NCI-H748 treated with DMSO at 0.1 percent for 48 hours (cell line): ENCODE results near the gene NEK11.
A peak's percentile ranks its signal among the peaks of the same experiment; 100 is the strongest.
"Not testable (repeated sequence)": the region's sequence is repeated elsewhere in the genome, so short reads cannot be mapped to it uniquely, and the experiment has no call there.

Experiments
- DNase-seq: peaks from one replicate; lab custom pipeline; 2025; lab: John Stamatoyannopoulos, UW

Gene NEK11

GRCh38 chr3:131038326-131038725 lies 11.6 kb downstream of the NEK11 start:
- no peak for DNase-seq

- DNase-seq = not testable (repeated sequence)
Observed at GRCh38 chr3:131042271-131042985, 15.8 kb downstream of the NEK11 start.

GRCh38 chr3:131047582-131047981 lies 20.9 kb downstream of the NEK11 start:
- DNase-seq = no peak

GRCh38 chr3:131048030-131048429 lies 21.4 kb downstream of the NEK11 start:
- no peak for DNase-seq

- DNase-seq = no peak
Observed at GRCh38 chr3:131050001-131050400, 23.3 kb downstream of the NEK11 start.

GRCh38 chr3:131053043-131053859 lies 26.6 kb downstream of the NEK11 start:
- no peak for DNase-seq

- no peak for DNase-seq
Observed at GRCh38 chr3:131067983-131068382, 41.3 kb downstream of the NEK11 start.

- DNase-seq = no peak
Observed at GRCh38 chr3:131072099-131072559, 45.5 kb downstream of the NEK11 start.

- no peak for DNase-seq
Observed at GRCh38 chr3:131072845-131073244, 46.2 kb downstream of the NEK11 start.

- no peak for DNase-seq
Observed at GRCh38 chr3:131075632-131076328, 49.1 kb downstream of the NEK11 start.

GRCh38 chr3:131077904-131078303 lies 51.2 kb downstream of the NEK11 start:
- DNase-seq = no peak

- no peak for DNase-seq
Observed at GRCh38 chr3:131079086-131079485, 52.4 kb downstream of the NEK11 start.

GRCh38 chr3:131081224-131081623 lies 54.5 kb downstream of the NEK11 start:
- DNase-seq = no peak

- no peak for DNase-seq
Observed at GRCh38 chr3:131082246-131082645, 55.6 kb downstream of the NEK11 start.

GRCh38 chr3:131082871-131083863 lies 56.5 kb downstream of the NEK11 start:
- peak; percentile 51 for DNase-seq

GRCh38 chr3:131091768-131092167 lies 65.1 kb downstream of the NEK11 start:
- no peak for DNase-seq

GRCh38 chr3:131107637-131108433 lies 81.2 kb downstream of the NEK11 start:
- DNase-seq = peak; percentile 50

- DNase-seq = no peak
Observed at GRCh38 chr3:131109156-131109555, 82.5 kb downstream of the NEK11 start.

GRCh38 chr3:131110087-131110486 lies 83.4 kb downstream of the NEK11 start:
- no peak for DNase-seq

- DNase-seq = no peak
Observed at GRCh38 chr3:131114256-131114655, 87.6 kb downstream of the NEK11 start.

GRCh38 chr3:131125684-131126083 lies 99.0 kb downstream of the NEK11 start:
- DNase-seq = no peak
